Gastroesophageal sphincter (tissue), 3 donors: Measurements from ENCODE around the gene C19orf44.

Experiments used
- CTCF ChIP-seq, 4 experiments: fragments of 200-600 bp in 2 of 4; fragments of 450-650 bp in 2 of 4; sonication (generic) in 1 of 4; IDR thresholded peaks; one replicate each; pipeline ENCODE4 v1.5.1; 2017 to 2019; ENCODE audit warnings: antibody characterized with exemption in 4 of 4, mild to moderate bottlenecking in 2 of 4, moderate library complexity in 2 of 4
- POLR2A ChIP-seq, 2 donors: fragments of 450-650 bp; IDR thresholded peaks; one replicate each; pipeline ENCODE4 v1.6.1; 2017; ENCODE audit warnings: antibody characterized with exemption in 2 of 2, mild to moderate bottlenecking in 2 of 2, moderate library complexity in 1 of 2
- POLR2AphosphoS5 ChIP-seq: sonication (generic); formaldehyde crosslinking; IDR thresholded peaks from one replicate; pipeline ENCODE4 v1.6.1; 2017; ENCODE audit warnings: antibody characterized with exemption

GRCh38 chr19:16527334-16527935 lies 31.2 kb downstream of the C19orf44 start:
- TF ChIP-seq CTCF (IDR thresholded peaks at IDR 0.05) (no peak), POLR2AphosphoS5 (no peak), POLR2A (IDR thresholded peaks at IDR 0.05) (no peak)
